Heart left ventricle (tissue), 16 donors: ENCODE data around the gene SMPD2. TPM values are rescaled to one million over a fixed set of nuclear protein-coding genes. Genes with fewer than 3 reads are reported as not detected.

Source experiments
- ATAC-seq, 4 donors: fragments of 200-7000 bp; cut with Tn5 transposase; one replicate each; pipeline ENCODE4 v1.9.1; 2020 to 2022; ENCODE audit warnings: moderate library complexity in 4 of 4, mild to moderate bottlenecking in 3 of 4, moderate number of reproducible peaks in 1 of 4
- DNase-seq, 5 donors: peaks; one replicate each; pipeline ENCODE4 v3.0.0-alpha.2; 2020
- H3K27ac ChIP-seq, 12 donors: fragments of 200-600 bp; sonication (generic) in 4 of 12; one replicate each; pipeline versions ENCODE4 v1.5.0 to v1.8.0; 2016 to 2022; ENCODE audit warnings: mild to moderate bottlenecking in 2 of 12
- H3K27me3 ChIP-seq, 9 donors: fragments of 200-600 bp; sonication (generic) in 2 of 9; one replicate each; pipeline versions ENCODE4 v1.5.1 to v1.8.0; 2016 to 2022; ENCODE audit warnings: mild to moderate bottlenecking in 3 of 9
- H3K36me3 ChIP-seq, 9 donors: fragments of 200-600 bp; sonication (generic) in 2 of 9; one replicate each; pipeline versions ENCODE4 v1.5.0 to v1.8.0; 2018 to 2022; ENCODE audit warnings: mild to moderate bottlenecking in 2 of 9
- H3K4me1 ChIP-seq, 12 donors: fragments of 200-600 bp; sonication (generic) in 4 of 12; one replicate each; pipeline versions ENCODE4 v1.5.0 to v1.8.0; 2016 to 2022; ENCODE audit warnings: mild to moderate bottlenecking in 3 of 12
- H3K4me3 ChIP-seq, 12 donors: fragments of 200-600 bp; sonication (generic) in 4 of 12; one replicate each; pipeline versions ENCODE4 v1.5.0 to v1.8.0; 2017 to 2022; ENCODE audit warnings: mild to moderate bottlenecking in 9 of 12, moderate library complexity in 4 of 12
- H3K9me3 ChIP-seq, 12 donors: fragments of 200-600 bp; sonication (generic) in 4 of 12; one replicate each; pipeline versions ENCODE4 v1.5.0 to v1.8.0; 2016 to 2022; ENCODE audit warnings: mild to moderate bottlenecking in 1 of 12
- POLR2A ChIP-seq, 2 donors: fragments of 450-650 bp; IDR thresholded peaks; one replicate each; pipeline ENCODE4 v1.6.1; 2017; ENCODE audit warnings: antibody characterized with exemption in 2 of 2, mild to moderate bottlenecking in 2 of 2, moderate library complexity in 2 of 2
- WGBS, 4 donors: extraction: QIAGEN DNeasy Blood & Tissue Kit in 2 of 4; methylation state at CpG; one replicate each; pipeline versions ENCODE4 v1.1.5 to v1.1.7; 2013 to 2018; 5-methylcytosine and 5-hydroxymethylcytosine counted together
- intact Hi-C, 10 donors: fragments of 100-400 bp; cut with DNase I; formaldehyde crosslinking; loops; one replicate each; pipeline versions ENCODE4 v1.11.1 to v1.14.2; 2022
- polyA plus RNA-seq, 2 donors: library from polyadenylated mRNA; stranded (reverse); fragments of 200-250 nt; gene quantifications; one replicate each; pipeline ENCODE4 v1.2.3, GENCODE V29; 2013
- total RNA-seq, 9 donors: library from RNA; depleted of rRNA in 2 of 9; stranded (reverse); fragments of >200 nt in 2 of 9; fragmentation: NEBNext Ultra II Directional in 3 of 9; extraction: Animal tissue kit (Norgen Biotek cat#: 25700) in 3 of 9; gene quantifications; one replicate each; pipeline versions ENCODE4 v1.1.0 to v1.2.4, GENCODE V29; 2016 to 2023
- TF ChIP-seq, protein P1 (sequence below), 12 donors: fragments of 200-600 bp; sonication (generic) in 4 of 12; IDR thresholded peaks; one replicate each; pipeline versions ENCODE4 v1.5.0 to v1.8.0; 2018 to 2022; ENCODE audit warnings: antibody characterized with exemption in 12 of 12, mild to moderate bottlenecking in 5 of 12
- donor health status: ischemic (EF 13 %, LVEDD 7.1; RV severe dilation, severe dysfunction).
- donor health status: healthy with polysubstance abuse.
- donor health status: DM: no; HTN: yes; CAD: no.
- donor health status: DM: no; HTN: no; CAD: no.
- donor health status: ischemic (EF 25% LVEDD 6.9; RV normal size, moderate dysfunction).
- donor health status: ischemic (EF 25% LVEDD 5.7; RV mildly dilated, moderate dysfunction).
- donor health status: healthy.
- donor health status: DM: yes; HTN: yes; CAD: no.
- donor health status: ischemic (EF 35%, LVEDD 5.7; RV mildly dilated, moderate dysfunction).
- donor health status: nonischemic (EF 11% LVEDD 7.7; RV severe dilation, severe dysfunction).
- donor health status: DM: yes; HTN: yes; CAD: no.
- donor health status: PGD.
- donor health status: ischemic (EF 29% LVEDD 5.4; RV normal size, mild dysfunction).
- donor health status: nonischemic (EF 23%, LVEDD 6.1; RV moderate dilation, normal function).

The SMPD2 gene
- total and polyA plus RNA-seq, 11 donors, result 2.0 to 9.6 (median 4.2) TPM

DNA sequence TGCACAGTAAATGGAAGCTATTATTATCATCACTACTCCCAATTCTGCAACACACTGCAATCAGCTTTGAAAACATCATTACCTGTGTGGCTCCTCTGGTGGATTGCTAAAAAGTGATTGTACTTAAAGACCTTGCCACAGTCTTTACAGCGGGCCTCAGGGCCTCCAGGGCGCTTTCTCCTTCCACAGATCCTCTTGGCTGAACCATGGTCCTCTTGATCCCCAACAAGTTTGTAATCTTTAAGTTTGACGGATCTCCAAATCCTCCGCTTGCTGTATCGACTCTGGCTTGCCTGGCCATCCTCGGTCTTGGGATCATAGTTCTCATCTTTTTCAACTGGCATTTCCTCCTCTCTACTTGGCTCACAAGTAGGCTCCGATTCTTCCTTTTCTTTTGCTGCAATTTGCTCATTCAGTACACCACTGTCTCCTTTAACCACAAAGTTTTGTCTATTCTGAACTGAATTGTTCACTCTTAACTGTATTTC, 40.5 kb downstream of the SMPD2 start:
- 94 to 97% (median 97%) methylated on average over 7 of the region's 7 CpGs for WGBS, 4 donors
- ATAC-seq (no peak), DNase-seq (no peak)
- H3K27ac ChIP-seq, result no peak overlapping the region
- TF ChIP-seq, protein P1, sequence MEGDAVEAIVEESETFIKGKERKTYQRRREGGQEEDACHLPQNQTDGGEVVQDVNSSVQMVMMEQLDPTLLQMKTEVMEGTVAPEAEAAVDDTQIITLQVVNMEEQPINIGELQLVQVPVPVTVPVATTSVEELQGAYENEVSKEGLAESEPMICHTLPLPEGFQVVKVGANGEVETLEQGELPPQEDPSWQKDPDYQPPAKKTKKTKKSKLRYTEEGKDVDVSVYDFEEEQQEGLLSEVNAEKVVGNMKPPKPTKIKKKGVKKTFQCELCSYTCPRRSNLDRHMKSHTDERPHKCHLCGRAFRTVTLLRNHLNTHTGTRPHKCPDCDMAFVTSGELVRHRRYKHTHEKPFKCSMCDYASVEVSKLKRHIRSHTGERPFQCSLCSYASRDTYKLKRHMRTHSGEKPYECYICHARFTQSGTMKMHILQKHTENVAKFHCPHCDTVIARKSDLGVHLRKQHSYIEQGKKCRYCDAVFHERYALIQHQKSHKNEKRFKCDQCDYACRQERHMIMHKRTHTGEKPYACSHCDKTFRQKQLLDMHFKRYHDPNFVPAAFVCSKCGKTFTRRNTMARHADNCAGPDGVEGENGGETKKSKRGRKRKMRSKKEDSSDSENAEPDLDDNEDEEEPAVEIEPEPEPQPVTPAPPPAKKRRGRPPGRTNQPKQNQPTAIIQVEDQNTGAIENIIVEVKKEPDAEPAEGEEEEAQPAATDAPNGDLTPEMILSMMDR (IDR thresholded peaks at IDR 0.05), result no peak
- no peak for TF ChIP-seq POLR2A (IDR thresholded peaks at IDR 0.05)
- intact Hi-C loops, result loop anchor here in 3 of 10 donors (5.0 to 10.0 kb wide), 3 partner anchors 39 to 211 kb away; partner anchors contain the start of genes AK9 (in 1 of the 3), CD164 (in 1 of the 3), FIG4 (in 1 of the 3) and PPIL6 (in 1 of the 3)
- H3K9me3 ChIP-seq, result no peaks in the 10 kb centered on the region
- no peaks in the 10 kb centered on the region for H3K27me3 ChIP-seq
- peaks cover 0 to 64% (median 39%) of the 10 kb centered on the region in 12 donors for H3K4me1 ChIP-seq
- H3K4me3 ChIP-seq, result peak overlapping the region in 3 of 12 donors; percentile 27 to 100 (median 99)
- H3K36me3 ChIP-seq, result peaks cover 0 to 53% (median 35%) of the 10 kb centered on the region in 9 donors

DNA sequence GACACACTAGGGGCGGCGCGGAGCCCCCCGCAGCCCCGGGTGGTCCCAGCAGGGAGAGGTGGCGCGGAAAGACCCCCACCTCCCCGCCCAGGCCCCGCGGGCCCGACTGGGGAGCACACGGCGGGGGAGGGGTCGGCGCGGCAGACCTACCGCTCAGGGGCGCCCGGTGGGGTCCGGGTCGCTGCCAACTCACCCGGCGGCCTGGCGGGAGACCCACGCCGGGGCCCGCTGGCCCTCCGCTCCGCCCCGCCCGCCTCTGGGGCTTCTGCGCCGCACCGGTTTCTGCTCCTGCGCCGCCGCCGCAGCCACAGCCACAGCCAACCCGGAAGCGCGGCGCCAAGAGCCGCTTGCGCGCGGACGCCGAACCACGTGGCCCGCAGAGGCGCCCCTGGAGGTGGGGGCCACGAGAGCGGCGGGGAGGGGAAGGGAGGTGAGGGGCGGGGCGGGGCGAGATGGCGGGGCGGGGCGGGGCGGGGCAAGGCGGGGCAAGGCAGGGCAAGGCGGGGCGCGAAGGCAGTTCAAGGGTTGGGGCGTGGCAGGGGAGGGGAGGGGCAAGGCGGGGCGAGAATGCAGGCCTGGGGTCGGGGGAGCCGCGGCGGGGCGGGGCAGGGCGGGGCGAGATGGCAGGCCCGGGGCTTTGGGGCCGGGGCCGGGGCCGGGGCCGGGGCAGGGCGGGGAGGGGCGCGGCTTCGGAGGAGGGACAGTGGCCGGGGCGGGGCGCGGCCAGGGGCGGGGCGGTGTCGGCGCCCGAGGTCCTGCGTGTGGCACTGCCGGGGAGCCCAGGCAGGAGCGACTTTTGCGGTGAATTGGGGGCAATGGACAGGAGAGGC, 42.6 kb downstream of the SMPD2 start, which contains the start of gene ZBTB24:
Gene ZBTB24 (minus strand): TSS at position 315 of the 830 bp plus-strand sequence. CDS start 1,193 bp downstream, outside the sequence.
- Histone ChIP-seq H3K9me3 (no peaks in the 10 kb centered on the region), H3K4me1 (peaks cover 0 to 48% (median 39%) of the 10 kb centered on the region in 12 donors), H3K27ac (peak within 1 kb of the TSS in 11 of 12 donors; percentile 59 to 87 (median 81)), H3K36me3 (peaks cover 0 to 32% (median 18%) of the 10 kb centered on the region in 9 donors), H3K4me3 (peak within 1 kb of the TSS; percentile 83 to 100 (median 98)), H3K27me3 (no peaks in the 10 kb centered on the region)
- ATAC-seq, result peak; percentile 90 to 97 (median 97)
- 1 to 2% (median 1%) methylated on average over 19 to 92 of the region's 97 CpGs for WGBS, 4 donors
- intact Hi-C loops, result loop anchor here in 4 of 10 donors (1.0 to 10.0 kb wide), 5 partner anchors 41 to 209 kb away; partner anchors contain the start of genes CD164 (in 2 of the 4), AK9 (in 1 of the 4), FIG4 (in 1 of the 4) and PPIL6 (in 1 of the 4)
- TF ChIP-seq POLR2A (IDR thresholded peaks at IDR 0.05), result peak in 1 of 2 donors; percentile 90
- TF ChIP-seq, protein P1 (IDR thresholded peaks at IDR 0.05), result no peak
- DNase-seq, result peak; percentile 91 to 97 (median 94)

DNA sequence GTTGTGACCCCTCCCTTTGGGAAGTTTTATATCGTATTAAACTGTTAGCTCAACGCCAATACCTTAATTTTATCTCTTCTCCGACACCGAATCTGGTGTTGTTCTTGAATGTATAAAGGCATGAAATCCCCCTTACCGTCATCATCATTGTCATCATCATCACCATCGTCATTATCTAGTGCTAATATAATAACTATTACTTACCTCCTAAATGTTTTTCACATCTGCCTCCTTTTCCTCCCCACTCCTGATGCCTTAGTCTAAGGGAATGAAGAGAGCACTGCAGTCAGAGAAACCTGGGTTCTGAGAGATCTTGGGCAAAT, 43.2 kb downstream of the SMPD2 start:
- H3K4me1 ChIP-seq, result peaks cover 0 to 42% (median 34%) of the 10 kb centered on the region in 12 donors
- no peak for ATAC-seq
- 0 to 4% (median 2%) methylated on average over 6 of the region's 6 CpGs for WGBS, 4 donors
- DNase-seq, result no peak
- H3K4me3 ChIP-seq, result peak overlapping the region; percentile 16 to 100 (median 95)
- no peak for TF ChIP-seq POLR2A (IDR thresholded peaks at IDR 0.05)
- TF ChIP-seq, protein P1 (IDR thresholded peaks at IDR 0.05), result no peak
- peak overlapping the region in 7 of 12 donors; percentile 19 to 87 (median 24) for H3K27ac ChIP-seq
- intact Hi-C loops, result loop anchor here in 4 of 10 donors (1.0 to 10.0 kb wide), 5 partner anchors 41 to 209 kb away; partner anchors contain the start of genes CD164 (in 2 of the 4), AK9 (in 1 of the 4), FIG4 (in 1 of the 4) and PPIL6 (in 1 of the 4)
- H3K36me3 ChIP-seq, result peaks cover 0 to 28% (median 13%) of the 10 kb centered on the region in 9 donors
- H3K27me3 ChIP-seq, result no peaks in the 10 kb centered on the region
- no peaks in the 10 kb centered on the region for H3K9me3 ChIP-seq
